ENCODE data around the gene RNF149. TPM values are rescaled to one million over a fixed set of nuclear protein-coding genes. Genes with fewer than 3 reads are reported as not detected.
A peak's percentile ranks its signal among the peaks of the same experiment; 100 is the strongest.

Gene RNF149
- total RNA-seq, 1 experiment from 2014 or later, result 96.8 TPM

DNA sequence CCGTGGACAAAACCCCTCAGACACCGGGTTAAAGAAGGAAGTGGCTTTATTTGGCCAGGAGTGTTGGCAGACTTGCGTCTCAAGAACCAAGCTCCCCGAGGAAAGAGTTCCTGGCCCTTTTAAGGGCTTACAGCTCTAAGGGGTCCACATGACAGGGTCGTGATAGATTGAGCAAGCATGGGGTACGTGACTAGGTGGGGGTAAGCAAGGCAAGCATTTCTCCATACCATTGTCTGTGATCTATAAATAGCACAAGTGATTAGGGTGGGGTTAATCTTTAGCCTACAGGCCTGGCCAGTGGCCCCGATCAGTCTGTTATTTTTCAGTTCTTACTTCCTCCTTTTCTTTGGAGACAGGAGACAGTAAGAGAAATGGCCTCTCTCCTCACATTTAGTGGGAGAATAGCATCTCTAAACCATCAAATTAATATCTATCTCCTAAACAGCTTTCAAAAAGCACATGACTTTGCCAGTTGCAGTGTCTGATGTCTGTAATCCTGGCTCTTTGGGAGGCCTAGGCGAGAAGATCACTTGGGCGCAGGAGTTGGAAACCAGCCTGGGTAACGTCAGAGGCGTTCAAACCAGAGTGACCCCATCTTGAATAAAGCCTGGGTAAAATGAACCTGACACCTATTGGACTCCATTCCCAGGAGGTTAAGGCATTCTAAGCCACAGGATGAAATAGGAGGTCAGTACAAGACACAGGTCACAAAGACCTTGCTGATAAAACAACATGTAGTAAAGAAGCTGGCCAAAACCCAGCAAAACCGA lies 74.1 kb downstream of the RNF149 start:
- Mint-ChIP-seq H3K36me3 (ENCODE audit: insufficient read depth, unreplicated experiment) (peaks cover 11% of the 10 kb centered on the region), H3K27ac (ENCODE audit: unreplicated experiment) (peak overlapping the region; percentile 30), H3K9me3 (ENCODE audit: unreplicated experiment) (peaks cover 18% of the 10 kb centered on the region), H3K4me1 (ENCODE audit: low read depth, unreplicated experiment) (peaks cover 45% of the 10 kb centered on the region), H3K27me3 (ENCODE audit: insufficient read depth, unreplicated experiment) (no peaks in the 10 kb centered on the region), H3K4me3 (ENCODE audit: unreplicated experiment) (no peak overlapping the region)
- Histone ChIP-seq H3K9me3 (peaks cover 26% of the 10 kb centered on the region), H3K27me3 (replicated peaks; ENCODE audit: control insufficient read depth, insufficient read depth, low read length) (no peaks in the 10 kb centered on the region), H3K36me3 (ENCODE audit: control insufficient read depth, insufficient read depth, low read length) (no peaks in the 10 kb centered on the region; the same call in 1 of the 2 replicates), H3K4me3 (ENCODE audit: low read depth, low read length) (no peak overlapping the region), H3K4me1 (peaks cover 69% of the 10 kb centered on the region)
- CTCF ChIA-PET, result no interaction called here
- DNase-seq, result no peak
- TF ChIP-seq, protein P1, sequence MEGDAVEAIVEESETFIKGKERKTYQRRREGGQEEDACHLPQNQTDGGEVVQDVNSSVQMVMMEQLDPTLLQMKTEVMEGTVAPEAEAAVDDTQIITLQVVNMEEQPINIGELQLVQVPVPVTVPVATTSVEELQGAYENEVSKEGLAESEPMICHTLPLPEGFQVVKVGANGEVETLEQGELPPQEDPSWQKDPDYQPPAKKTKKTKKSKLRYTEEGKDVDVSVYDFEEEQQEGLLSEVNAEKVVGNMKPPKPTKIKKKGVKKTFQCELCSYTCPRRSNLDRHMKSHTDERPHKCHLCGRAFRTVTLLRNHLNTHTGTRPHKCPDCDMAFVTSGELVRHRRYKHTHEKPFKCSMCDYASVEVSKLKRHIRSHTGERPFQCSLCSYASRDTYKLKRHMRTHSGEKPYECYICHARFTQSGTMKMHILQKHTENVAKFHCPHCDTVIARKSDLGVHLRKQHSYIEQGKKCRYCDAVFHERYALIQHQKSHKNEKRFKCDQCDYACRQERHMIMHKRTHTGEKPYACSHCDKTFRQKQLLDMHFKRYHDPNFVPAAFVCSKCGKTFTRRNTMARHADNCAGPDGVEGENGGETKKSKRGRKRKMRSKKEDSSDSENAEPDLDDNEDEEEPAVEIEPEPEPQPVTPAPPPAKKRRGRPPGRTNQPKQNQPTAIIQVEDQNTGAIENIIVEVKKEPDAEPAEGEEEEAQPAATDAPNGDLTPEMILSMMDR (IDR thresholded peaks at IDR 0.05; ENCODE audit: insufficient read depth in 1 of 2, low read depth in 1 of 2, low read length in 1 of 2, severe bottlenecking in 1 of 2, unreplicated experiment in 1 of 2), result no peak
- TSS peak; percentile 49 for BruUV-seq (replicated peaks)
- POLR2A ChIA-PET, result no interaction called here
- intact Hi-C loops (cut with micrococcal nuclease; ENCODE audit: unreplicated experiment), result no loop called here

DNA sequence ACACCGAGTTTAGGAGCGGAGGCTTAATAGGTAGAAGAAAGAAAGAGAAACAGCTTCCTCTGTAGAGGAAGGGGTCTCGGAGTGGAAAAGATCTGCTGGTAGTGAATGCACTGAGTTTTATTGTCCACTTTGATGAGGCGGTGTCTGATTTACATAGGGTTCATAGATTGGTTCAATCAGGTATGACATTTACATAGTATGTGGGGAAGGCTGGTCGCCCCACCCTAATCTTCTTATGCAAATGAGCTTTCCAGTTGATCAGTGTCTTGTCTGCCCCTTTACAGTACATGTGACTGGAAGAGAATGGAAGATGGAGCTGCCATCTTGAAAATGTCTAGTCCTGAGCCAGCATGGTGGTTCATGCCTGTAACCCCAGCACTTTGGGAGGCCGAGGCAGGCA lies 75.7 kb downstream of the RNF149 start:
- Histone ChIP-seq H3K4me3 (ENCODE audit: low read depth, low read length) (no peak overlapping the region), H3K4me1 (peaks cover 53% of the 10 kb centered on the region), H3K27me3 (replicated peaks; ENCODE audit: control insufficient read depth, insufficient read depth, low read length) (no peaks in the 10 kb centered on the region), H3K9me3 (peaks cover 26% of the 10 kb centered on the region), H3K36me3 (ENCODE audit: control insufficient read depth, insufficient read depth, low read length) (no peaks in the 10 kb centered on the region; the same call in 1 of the 2 replicates)
- CTCF ChIA-PET, result interaction anchor here (1.6 kb wide), 1 partner anchor 36 kb away, joined by 3 read pairs; no protein-coding TSS in a partner anchor
- Mint-ChIP-seq H3K4me1 (ENCODE audit: low read depth, unreplicated experiment) (peaks cover 29% of the 10 kb centered on the region), H3K4me3 (ENCODE audit: unreplicated experiment) (no peak overlapping the region), H3K27me3 (ENCODE audit: insufficient read depth, unreplicated experiment) (no peaks in the 10 kb centered on the region), H3K36me3 (ENCODE audit: insufficient read depth, unreplicated experiment) (peaks cover 8% of the 10 kb centered on the region), H3K27ac (ENCODE audit: unreplicated experiment) (peak overlapping the region; percentile 37), H3K9me3 (ENCODE audit: unreplicated experiment) (peaks cover 18% of the 10 kb centered on the region)
- BruUV-seq (replicated peaks), result no TSS peak
- no peak for DNase-seq
- TF ChIP-seq, protein P1 (IDR thresholded peaks at IDR 0.05; ENCODE audit: insufficient read depth in 1 of 2, low read depth in 1 of 2, low read length in 1 of 2, severe bottlenecking in 1 of 2, unreplicated experiment in 1 of 2), result no peak
- intact Hi-C loops (cut with micrococcal nuclease; ENCODE audit: unreplicated experiment), result no loop called here
- POLR2A ChIA-PET, result no interaction called here

DNA sequence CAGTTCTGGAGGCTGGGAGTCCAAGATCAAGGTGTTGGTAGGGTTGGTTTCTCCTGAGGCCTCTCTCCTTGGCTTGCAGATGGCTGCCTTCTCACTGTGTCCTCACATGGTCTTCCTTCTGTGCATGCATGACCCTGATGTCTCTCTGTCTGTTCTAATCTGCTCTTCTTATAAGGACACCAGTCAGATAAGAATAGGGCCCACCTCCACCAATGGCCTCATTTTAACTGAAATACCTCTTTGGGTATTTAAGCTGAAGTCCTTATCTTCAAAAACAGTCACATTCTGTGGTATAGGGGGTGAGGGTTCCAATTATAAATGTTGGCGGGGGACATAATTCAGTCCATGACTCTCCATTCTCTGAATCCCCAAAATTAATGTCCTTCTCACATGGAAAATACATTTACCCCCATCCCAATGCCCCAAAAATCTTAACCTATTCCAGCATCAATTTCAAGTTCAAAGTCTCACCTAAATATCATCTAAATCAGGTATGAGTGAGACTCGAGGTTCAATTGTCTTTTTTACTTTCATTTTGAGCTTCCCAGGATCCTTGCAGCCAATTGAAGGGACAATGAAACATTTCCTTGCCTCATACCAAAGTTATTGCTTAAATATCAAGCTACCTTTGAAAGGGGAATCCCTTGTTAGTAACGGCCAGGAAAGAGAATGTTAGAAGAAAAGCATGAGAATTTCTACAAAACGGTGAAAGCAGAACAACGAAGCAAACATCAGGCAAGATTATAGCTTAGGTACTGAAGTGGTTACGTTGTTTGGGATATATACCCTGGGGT lies 76.4 kb downstream of the RNF149 start:
- peaks cover 8% of the 10 kb centered on the region for H3K36me3 Mint-ChIP-seq (ENCODE audit: insufficient read depth, unreplicated experiment)
- POLR2A ChIA-PET, result no interaction called here
- H3K27ac Mint-ChIP-seq (ENCODE audit: unreplicated experiment), result peak overlapping the region; percentile 37
- TF ChIP-seq, protein P1 (IDR thresholded peaks at IDR 0.05; ENCODE audit: insufficient read depth in 1 of 2, low read depth in 1 of 2, low read length in 1 of 2, severe bottlenecking in 1 of 2, unreplicated experiment in 1 of 2), result no peak
- Histone ChIP-seq H3K9me3 (peaks cover 26% of the 10 kb centered on the region), H3K4me3 (ENCODE audit: low read depth, low read length) (no peak overlapping the region), H3K27me3 (replicated peaks; ENCODE audit: control insufficient read depth, insufficient read depth, low read length) (no peaks in the 10 kb centered on the region), H3K4me1 (peaks cover 48% of the 10 kb centered on the region), H3K36me3 (ENCODE audit: control insufficient read depth, insufficient read depth, low read length) (no peaks in the 10 kb centered on the region; the same call in 1 of the 2 replicates)
- peaks cover 28% of the 10 kb centered on the region for H3K4me1 Mint-ChIP-seq (ENCODE audit: low read depth, unreplicated experiment)
- CTCF ChIA-PET, result interaction anchor here (1.6 to 1.7 kb wide), 2 partner anchors 8 to 36 kb away, joined by 3 to 6 read pairs; no protein-coding TSS in a partner anchor
- BruUV-seq (replicated peaks), result TSS peak; percentile 16
- intact Hi-C loops (cut with micrococcal nuclease; ENCODE audit: unreplicated experiment), result no loop called here
- no peak for DNase-seq
- no peaks in the 10 kb centered on the region for H3K27me3 Mint-ChIP-seq (ENCODE audit: insufficient read depth, unreplicated experiment)
- peaks cover 18% of the 10 kb centered on the region for H3K9me3 Mint-ChIP-seq (ENCODE audit: unreplicated experiment)
- no peak overlapping the region for H3K4me3 Mint-ChIP-seq (ENCODE audit: unreplicated experiment)
